Keratinocyte (primary cell): ENCODE measurements around the gene COTL1. TPM values are rescaled to one million over a fixed set of nuclear protein-coding genes. Genes with fewer than 3 reads are reported as not detected.

Source experiments
- DNase-seq: peaks from one replicate; pipeline ENCODE4 v3.0.0-alpha.2; 2011; ENCODE audit warnings: low read depth, missing footprints, low spot score
- FAIRE-seq: peaks from 2 replicates; lab custom pipeline; 2011; peaks lifted over from hg19 to GRCh38; lab: Jason Lieb, UNC
- H2AFZ ChIP-seq: 2 replicates; pipeline ENCODE4 v1.6.0; 2012; ENCODE audit warnings: low read length, control low read depth, inconsistent platforms; ENCODE audit not compliant: control insufficient read depth
- H3K27ac ChIP-seq: 2 replicates; pipeline ENCODE4 v1.5.1; 2011; ENCODE audit warnings: low read length; ENCODE audit not compliant: control insufficient read depth, insufficient read depth
- H3K27me3 ChIP-seq: 3 replicates; pipeline ENCODE4 v1.6.0; 2011; ENCODE audit warnings: low read length; ENCODE audit not compliant: control insufficient read depth, insufficient read depth; ENCODE audit errors: extremely low read depth
- H3K36me3 ChIP-seq, 2 experiments: 2 replicates in 1 of 2; 3 replicates in 1 of 2; pipeline ENCODE4 v1.5.1; 2011; ENCODE audit warnings: low read length in 2 of 2, mild to moderate bottlenecking in 1 of 2; ENCODE audit not compliant: control insufficient read depth in 2 of 2, insufficient read depth in 2 of 2; ENCODE audit errors: extremely low read depth in 1 of 2
- H3K4me1 ChIP-seq: 3 replicates; pipeline ENCODE4 v1.5.1; 2011; ENCODE audit warnings: low read length; ENCODE audit not compliant: control insufficient read depth, insufficient read depth; ENCODE audit errors: extremely low read depth
- H3K4me2 ChIP-seq: 3 replicates; pipeline ENCODE4 v1.6.0; 2011; ENCODE audit warnings: low read depth, low read length; ENCODE audit not compliant: control insufficient read depth, insufficient read depth; ENCODE audit errors: extremely low read depth
- H3K4me3 ChIP-seq, 3 experiments: fragments of 200-600 bp in 1 of 3; sonication (generic) in 1 of 3; 2 replicates in 2 of 3; 3 replicates in 1 of 3; pipeline ENCODE4 v1.5.1; 2011 to 2016; ENCODE audit warnings: low read length in 3 of 3, mild to moderate bottlenecking in 3 of 3, control low read depth in 2 of 3, inconsistent platforms in 1 of 3, low read depth in 1 of 3, mixed read lengths in 1 of 3, mixed run types in 1 of 3, moderate library complexity in 1 of 3; ENCODE audit not compliant: control insufficient read depth in 2 of 3, insufficient read depth in 2 of 3; ENCODE audit errors: extremely low read depth in 1 of 3
- H3K79me2 ChIP-seq: 2 replicates; pipeline ENCODE4 v1.6.0; 2012; ENCODE audit warnings: low read length; ENCODE audit not compliant: control insufficient read depth, insufficient read depth
- H3K9ac ChIP-seq: 3 replicates; pipeline ENCODE4 v1.6.0; 2011; ENCODE audit warnings: low read length; ENCODE audit not compliant: control insufficient read depth, insufficient read depth; ENCODE audit errors: extremely low read depth
- H3K9me1 ChIP-seq: 3 replicates; pipeline ENCODE4 v1.6.0; 2011; ENCODE audit warnings: low read length; ENCODE audit not compliant: control insufficient read depth, insufficient read depth; ENCODE audit errors: extremely low read depth
- H3K9me3 ChIP-seq: 2 replicates; pipeline ENCODE4 v1.5.1; 2012; ENCODE audit warnings: low read depth, low read length; ENCODE audit not compliant: control insufficient read depth
- H4K20me1 ChIP-seq: 3 replicates; pipeline ENCODE4 v1.6.0; 2011; ENCODE audit warnings: low read length; ENCODE audit not compliant: control insufficient read depth, insufficient read depth; ENCODE audit errors: extremely low read depth
- EZH2 ChIP-seq: IDR thresholded peaks from one replicate; pipeline ENCODE4 v1.6.1; 2012; ENCODE audit warnings: inconsistent platforms, mild to moderate bottlenecking, low read length, moderate library complexity
- dilution Hi-C: fragments of 300-500 bp; cut with MboI; formaldehyde crosslinking; loops from one replicate; pipeline ENCODE4 v1.7.0; 2020; ENCODE audit warnings: low sequenced_read_pairs; ENCODE audit not compliant: extremely low pct_ligation_motif_present
- polyA plus RNA-seq, 5 experiments: library from polyadenylated mRNA; depleted of rRNA in 3 of 5; stranded (reverse) in 3 of 5; stranded (forward) in 1 of 5; unstranded in 1 of 5; fragments of >200 nt; gene quantifications; 1 replicate in 1 of 5; 2 replicates in 3 of 5; 3 replicates in 1 of 5; pipeline versions ENCODE4 v1.2.1 to v1.2.3, GENCODE V29; 2011 to 2012; ENCODE audit warnings: missing spikeins in 2 of 5, low read depth in 1 of 5, low replicate concordance in 1 of 5
- TF ChIP-seq, protein P1 (sequence below), 3 experiments: IDR thresholded peaks in 1 of 3; conservative IDR thresholded peaks in 1 of 3; optimal IDR thresholded peaks in 1 of 3; 2 replicates in 2 of 3; 3 replicates in 1 of 3; pipeline versions ENCODE3 to v1.5.1; 2011; ENCODE audit warnings: low read length in 3 of 3, mild to moderate bottlenecking in 3 of 3, moderate library complexity in 2 of 3, control low read depth in 1 of 3, inconsistent platforms in 1 of 3; ENCODE audit not compliant: insufficient read depth in 2 of 3; ENCODE audit errors: extremely low read depth in 1 of 3

The COTL1 gene
- polyA plus RNA-seq, 1 donor (not counting 4 experiments of a cell fraction or from before 2014, with no cell fraction given) = 116 TPM

DNA sequence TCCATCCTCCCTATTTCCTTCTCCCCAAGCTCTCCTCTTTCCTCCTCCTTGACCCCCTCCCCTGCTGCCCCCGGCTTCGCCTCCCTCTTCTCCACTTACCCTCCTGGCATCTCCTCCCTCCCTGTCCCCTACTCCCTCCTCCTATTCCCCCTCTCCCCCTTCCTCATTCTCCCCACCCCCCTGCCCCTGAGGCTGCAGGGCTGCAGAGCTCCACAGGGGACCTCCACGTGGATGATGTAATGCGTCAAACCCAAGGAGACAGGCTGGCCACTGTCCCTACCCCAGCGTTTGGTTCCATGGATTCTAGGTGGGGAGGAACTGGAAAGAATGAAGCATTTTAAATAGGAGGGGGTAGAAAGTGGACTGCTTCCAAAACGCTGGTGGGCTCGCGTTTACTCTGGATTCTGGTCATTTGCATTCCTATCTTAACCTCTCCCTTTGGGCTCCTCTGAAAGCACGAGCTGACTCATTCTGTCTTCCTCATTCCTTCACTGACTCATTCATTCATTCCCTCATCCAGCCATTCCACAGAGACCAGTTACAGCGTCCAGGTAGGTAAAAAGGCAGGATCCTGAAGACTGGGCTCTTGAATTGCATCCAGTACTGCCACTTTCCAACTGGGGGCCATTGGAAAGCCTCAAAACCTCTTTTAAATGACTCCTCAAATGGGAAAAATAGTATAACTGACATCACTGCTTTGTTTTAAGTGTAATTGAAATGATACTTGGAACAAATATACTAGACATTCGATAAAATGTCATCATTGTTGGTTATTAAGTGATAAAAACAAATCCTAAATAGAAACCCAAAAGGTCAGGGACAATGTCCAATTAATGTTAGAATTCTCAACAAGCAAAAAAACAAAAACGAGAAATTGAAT, 943 bp upstream of the COTL1 start:
- H3K27me3 ChIP-seq = no peaks in the 10 kb centered on the region
- H3K4me1 ChIP-seq = peaks cover 24% of the 10 kb centered on the region
- peak overlapping the region; percentile 59 for H3K9ac ChIP-seq
- dilution Hi-C loops = no loop called here
- H3K9me3 ChIP-seq = no peaks in the 10 kb centered on the region
- peaks cover 6% of the 10 kb centered on the region for H3K9me1 ChIP-seq
- H3K4me2 ChIP-seq = peak overlapping the region; percentile 78
- peak overlapping the region; percentile 88 for H3K27ac ChIP-seq
- DNase-seq = peak; percentile 93
- peaks cover 6% of the 10 kb centered on the region for H4K20me1 ChIP-seq
- peak; percentile 94 for FAIRE-seq
- H3K79me2 ChIP-seq = peaks cover 40% of the 10 kb centered on the region
- peaks cover 6 to 15% of the 10 kb centered on the region in 2 experiments for H3K36me3 ChIP-seq
- no peak overlapping the region for H2AFZ ChIP-seq
- peak overlapping the region in 2 of 3 experiments; percentile 49 to 50 for H3K4me3 ChIP-seq
- TF ChIP-seq EZH2 = no peak
- TF ChIP-seq, protein P1, sequence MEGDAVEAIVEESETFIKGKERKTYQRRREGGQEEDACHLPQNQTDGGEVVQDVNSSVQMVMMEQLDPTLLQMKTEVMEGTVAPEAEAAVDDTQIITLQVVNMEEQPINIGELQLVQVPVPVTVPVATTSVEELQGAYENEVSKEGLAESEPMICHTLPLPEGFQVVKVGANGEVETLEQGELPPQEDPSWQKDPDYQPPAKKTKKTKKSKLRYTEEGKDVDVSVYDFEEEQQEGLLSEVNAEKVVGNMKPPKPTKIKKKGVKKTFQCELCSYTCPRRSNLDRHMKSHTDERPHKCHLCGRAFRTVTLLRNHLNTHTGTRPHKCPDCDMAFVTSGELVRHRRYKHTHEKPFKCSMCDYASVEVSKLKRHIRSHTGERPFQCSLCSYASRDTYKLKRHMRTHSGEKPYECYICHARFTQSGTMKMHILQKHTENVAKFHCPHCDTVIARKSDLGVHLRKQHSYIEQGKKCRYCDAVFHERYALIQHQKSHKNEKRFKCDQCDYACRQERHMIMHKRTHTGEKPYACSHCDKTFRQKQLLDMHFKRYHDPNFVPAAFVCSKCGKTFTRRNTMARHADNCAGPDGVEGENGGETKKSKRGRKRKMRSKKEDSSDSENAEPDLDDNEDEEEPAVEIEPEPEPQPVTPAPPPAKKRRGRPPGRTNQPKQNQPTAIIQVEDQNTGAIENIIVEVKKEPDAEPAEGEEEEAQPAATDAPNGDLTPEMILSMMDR (optimal IDR thresholded peaks at IDR 0.05 in 1 of 3, IDR thresholded peaks at IDR 0.05 in 1 of 3, conservative IDR thresholded peaks at IDR 0.05 in 1 of 3; ENCODE audit: extremely low read depth in 1 of 3, insufficient read depth in 2 of 3, low read length in 3 of 3) = no peak

DNA sequence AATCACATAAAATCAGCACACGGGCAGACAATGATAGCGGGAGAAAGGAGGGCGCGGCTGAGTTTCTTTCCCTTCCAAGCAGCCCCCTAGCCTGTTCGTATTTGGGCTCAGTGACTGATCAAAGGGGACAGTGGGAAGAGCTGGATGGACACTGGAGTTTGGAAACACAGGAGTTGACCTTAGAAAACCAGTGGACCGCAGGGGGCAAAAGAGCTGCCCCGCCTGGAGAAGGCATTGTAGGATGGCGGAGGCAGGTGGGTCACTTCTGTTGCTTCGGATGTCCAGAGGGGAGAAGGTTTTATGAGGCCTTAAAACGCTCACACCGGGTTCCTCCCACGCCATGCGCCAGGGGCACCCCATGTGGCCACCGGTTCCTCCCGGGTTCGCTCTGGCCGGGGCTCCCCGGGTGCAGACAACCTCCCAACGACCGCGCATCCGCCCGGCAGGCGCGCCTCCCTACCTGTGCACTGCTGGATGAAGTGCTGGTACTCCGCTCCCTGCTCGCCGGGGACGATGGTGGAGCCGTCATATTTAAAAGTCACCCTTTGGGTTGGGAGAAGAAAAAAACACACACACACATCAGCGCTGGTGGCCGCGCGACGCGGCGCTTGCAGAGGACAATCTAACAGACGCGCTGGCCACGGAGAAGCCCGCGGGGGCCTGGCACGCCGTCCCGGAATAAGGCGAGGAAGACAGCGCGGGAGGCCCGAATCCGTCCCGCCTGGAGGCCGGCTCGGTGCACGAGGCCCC, 662 bp downstream of the COTL1 start:
- Histone ChIP-seq H4K20me1 (peaks cover 9% of the 10 kb centered on the region), H3K4me2 (peak overlapping the region; percentile 91), H3K27ac (peak overlapping the region; percentile 38), H3K9ac (peak overlapping the region; percentile 76), H3K9me3 (no peaks in the 10 kb centered on the region), H3K4me3 (peak overlapping the region; percentile 71 to 92 (median 86)), H3K4me1 (peaks cover 24% of the 10 kb centered on the region), H3K9me1 (peaks cover 6% of the 10 kb centered on the region), H3K27me3 (no peaks in the 10 kb centered on the region), H3K36me3 (peaks cover 10 to 26% of the 10 kb centered on the region in 2 experiments), H2AFZ (no peak overlapping the region), H3K79me2 (peaks cover 55% of the 10 kb centered on the region)
- TF ChIP-seq, protein P1 (optimal IDR thresholded peaks at IDR 0.05 in 1 of 3, IDR thresholded peaks at IDR 0.05 in 1 of 3, conservative IDR thresholded peaks at IDR 0.05 in 1 of 3; ENCODE audit: extremely low read depth in 1 of 3, insufficient read depth in 2 of 3, low read length in 3 of 3) = no peak
- TF ChIP-seq EZH2 = no peak
- FAIRE-seq (no peak), DNase-seq (no peak)
- dilution Hi-C loops = no loop called here
